ENCODE data around the gene C11orf91.

Gene C11orf91

DNA sequence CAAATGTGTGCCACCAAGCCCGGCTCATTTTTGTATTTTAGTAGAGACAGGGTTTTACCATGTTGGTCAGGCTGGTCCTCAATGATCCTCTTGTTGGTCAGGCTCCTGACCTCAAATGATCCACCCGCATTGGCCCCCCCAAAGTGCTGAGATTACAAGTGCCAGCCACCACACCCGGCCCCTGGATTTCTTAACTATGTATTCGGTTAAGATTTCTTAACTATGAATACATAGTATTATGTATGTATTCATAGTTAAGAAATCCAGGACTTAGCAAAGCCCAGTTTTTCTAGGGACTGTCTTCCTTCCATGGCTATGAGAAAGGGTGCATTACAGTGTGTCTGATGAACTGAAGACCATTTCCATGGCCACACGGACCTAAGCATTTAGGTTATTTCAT is 1.7 kb downstream of the C11orf91 start:
- in situ Hi-C loops (cut with MboI; ENCODE audit: low sequenced_read_pairs, unreplicated experiment), result no loop called here
- no peak for DNase-seq (ENCODE audit: low spot score)
- TF ChIP-seq CTCF (IDR thresholded peaks at IDR 0.05; ENCODE audit: borderline replicate concordance, control extremely low read depth, extremely low read depth, insufficient read depth, missing control alignments), result no peak

- in situ Hi-C loops (cut with MboI; ENCODE audit: low sequenced_read_pairs, unreplicated experiment), result no loop called here
- no peak for TF ChIP-seq CTCF (IDR thresholded peaks at IDR 0.05; ENCODE audit: borderline replicate concordance, control extremely low read depth, extremely low read depth, insufficient read depth, missing control alignments)
- no peak for DNase-seq (ENCODE audit: low spot score)
These were observed 2.6 kb downstream of the C11orf91 start for GRCh38 chr11:33697997-33698396.

DNA sequence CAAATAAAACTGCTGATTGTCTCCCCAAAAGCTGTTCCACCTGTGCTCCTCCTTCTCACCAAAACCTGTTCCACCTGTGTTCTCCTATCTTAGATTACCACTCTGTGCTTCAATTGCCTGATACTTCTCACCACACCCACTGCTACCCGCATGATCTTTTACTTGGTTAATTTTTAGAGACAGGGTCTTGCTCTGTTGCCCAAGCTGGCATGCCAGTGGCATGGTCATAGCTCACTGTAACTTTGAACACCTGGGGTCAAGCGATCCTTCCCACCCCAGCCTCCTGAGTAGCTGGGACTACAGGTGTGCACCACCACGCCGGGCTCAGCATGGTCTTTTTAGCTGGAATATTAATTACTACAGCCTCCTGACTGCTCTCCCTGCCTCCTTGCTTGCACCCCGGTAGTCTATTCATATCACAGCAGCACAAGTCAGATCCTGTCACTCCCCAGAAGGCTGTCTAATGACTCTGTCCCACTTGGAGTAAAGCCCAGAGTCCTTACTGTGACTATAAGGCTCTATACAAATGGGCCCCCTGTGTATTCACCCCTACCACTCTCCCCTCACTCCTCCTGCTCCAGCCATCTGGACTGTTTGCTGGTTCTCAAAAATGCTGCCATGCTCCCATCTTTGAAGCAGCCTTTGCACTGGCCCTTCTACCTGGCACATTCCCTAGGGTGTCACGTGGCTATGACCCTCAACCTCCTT is 3.5 kb downstream of the C11orf91 start:
- TF ChIP-seq CTCF (IDR thresholded peaks at IDR 0.05; ENCODE audit: borderline replicate concordance, control extremely low read depth, extremely low read depth, insufficient read depth, missing control alignments), result no peak
- DNase-seq (ENCODE audit: low spot score), result no peak
- in situ Hi-C loops (cut with MboI; ENCODE audit: low sequenced_read_pairs, unreplicated experiment), result no loop called here

GRCh38 chr11:33696411-33696810 is 4.2 kb downstream of the C11orf91 start:
- no peak for TF ChIP-seq CTCF (IDR thresholded peaks at IDR 0.05; ENCODE audit: borderline replicate concordance, control extremely low read depth, extremely low read depth, insufficient read depth, missing control alignments)
- no peak for DNase-seq (ENCODE audit: low spot score)
- in situ Hi-C loops (cut with MboI; ENCODE audit: low sequenced_read_pairs, unreplicated experiment), result no loop called here

- in situ Hi-C loops (cut with MboI; ENCODE audit: low sequenced_read_pairs, unreplicated experiment), result no loop called here
- no peak for DNase-seq (ENCODE audit: low spot score)
- TF ChIP-seq CTCF (IDR thresholded peaks at IDR 0.05; ENCODE audit: borderline replicate concordance, control extremely low read depth, extremely low read depth, insufficient read depth, missing control alignments), result no peak
These were observed 5.5 kb downstream of the C11orf91 start for GRCh38 chr11:33695051-33695566.

GRCh38 chr11:33694346-33695050 is 6.1 kb downstream of the C11orf91 start:
- DNase-seq (ENCODE audit: low spot score), result no peak
- in situ Hi-C loops (cut with MboI; ENCODE audit: low sequenced_read_pairs, unreplicated experiment), result no loop called here
- TF ChIP-seq CTCF (IDR thresholded peaks at IDR 0.05; ENCODE audit: borderline replicate concordance, control extremely low read depth, extremely low read depth, insufficient read depth, missing control alignments), result no peak

All from GM13976 (cell line).